ENCODE measurements around the gene GTF2I.

The GTF2I gene

DNA sequence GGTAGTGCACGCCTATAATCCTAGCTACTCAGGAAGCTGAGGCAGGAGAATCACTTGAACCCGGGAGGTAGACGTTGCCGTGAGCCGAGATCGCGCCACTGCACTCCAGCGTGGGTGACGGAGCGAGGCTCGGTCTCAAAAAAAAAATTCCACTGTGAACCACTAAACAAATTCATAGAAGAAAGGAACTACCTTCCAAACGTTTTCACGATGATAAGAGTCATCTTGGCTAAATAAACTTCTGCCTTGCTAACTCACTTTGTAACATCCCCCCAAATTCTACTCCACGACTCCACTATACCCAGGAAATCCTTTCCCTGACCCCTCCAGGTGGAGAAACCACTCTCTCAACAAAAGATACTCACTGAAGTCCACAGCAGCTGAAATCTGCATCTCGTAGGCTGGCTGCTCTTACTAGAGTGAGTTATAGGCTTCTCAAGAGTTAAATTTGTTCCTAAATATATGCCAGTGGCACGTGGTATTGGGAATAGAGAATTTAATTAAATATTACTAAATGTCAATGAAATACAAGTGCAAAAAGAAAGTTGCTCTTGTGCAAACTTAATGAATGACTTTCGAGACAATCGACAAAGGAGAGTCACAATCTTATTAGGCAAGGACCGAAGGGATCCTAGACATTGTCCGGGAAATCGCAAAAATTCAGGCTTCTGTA, 1.6 kb upstream of the GTF2I start:
- TF ChIP-seq POLR2AphosphoS5 (IDR thresholded peaks at IDR 0.05; ENCODE audit: low read depth, low read length) (no peak), TAF1 (IDR thresholded peaks at IDR 0.05; ENCODE audit: borderline replicate concordance, insufficient read depth, low read length) (no peak), SIN3A (IDR thresholded peaks at IDR 0.05; ENCODE audit: borderline replicate concordance, insufficient read depth, low read length) (no peak), FOXP2 (optimal IDR thresholded peaks at IDR 0.05; ENCODE audit: borderline replicate concordance, extremely low read depth, extremely low read length, insufficient read depth) (no peak)
- TF ChIP-seq, protein P1, sequence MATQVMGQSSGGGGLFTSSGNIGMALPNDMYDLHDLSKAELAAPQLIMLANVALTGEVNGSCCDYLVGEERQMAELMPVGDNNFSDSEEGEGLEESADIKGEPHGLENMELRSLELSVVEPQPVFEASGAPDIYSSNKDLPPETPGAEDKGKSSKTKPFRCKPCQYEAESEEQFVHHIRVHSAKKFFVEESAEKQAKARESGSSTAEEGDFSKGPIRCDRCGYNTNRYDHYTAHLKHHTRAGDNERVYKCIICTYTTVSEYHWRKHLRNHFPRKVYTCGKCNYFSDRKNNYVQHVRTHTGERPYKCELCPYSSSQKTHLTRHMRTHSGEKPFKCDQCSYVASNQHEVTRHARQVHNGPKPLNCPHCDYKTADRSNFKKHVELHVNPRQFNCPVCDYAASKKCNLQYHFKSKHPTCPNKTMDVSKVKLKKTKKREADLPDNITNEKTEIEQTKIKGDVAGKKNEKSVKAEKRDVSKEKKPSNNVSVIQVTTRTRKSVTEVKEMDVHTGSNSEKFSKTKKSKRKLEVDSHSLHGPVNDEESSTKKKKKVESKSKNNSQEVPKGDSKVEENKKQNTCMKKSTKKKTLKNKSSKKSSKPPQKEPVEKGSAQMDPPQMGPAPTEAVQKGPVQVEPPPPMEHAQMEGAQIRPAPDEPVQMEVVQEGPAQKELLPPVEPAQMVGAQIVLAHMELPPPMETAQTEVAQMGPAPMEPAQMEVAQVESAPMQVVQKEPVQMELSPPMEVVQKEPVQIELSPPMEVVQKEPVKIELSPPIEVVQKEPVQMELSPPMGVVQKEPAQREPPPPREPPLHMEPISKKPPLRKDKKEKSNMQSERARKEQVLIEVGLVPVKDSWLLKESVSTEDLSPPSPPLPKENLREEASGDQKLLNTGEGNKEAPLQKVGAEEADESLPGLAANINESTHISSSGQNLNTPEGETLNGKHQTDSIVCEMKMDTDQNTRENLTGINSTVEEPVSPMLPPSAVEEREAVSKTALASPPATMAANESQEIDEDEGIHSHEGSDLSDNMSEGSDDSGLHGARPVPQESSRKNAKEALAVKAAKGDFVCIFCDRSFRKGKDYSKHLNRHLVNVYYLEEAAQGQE (IDR thresholded peaks at IDR 0.05; ENCODE audit: insufficient read depth in 1 of 2, low read depth in 2 of 2, low read length in 2 of 2) = no peak

DNA sequence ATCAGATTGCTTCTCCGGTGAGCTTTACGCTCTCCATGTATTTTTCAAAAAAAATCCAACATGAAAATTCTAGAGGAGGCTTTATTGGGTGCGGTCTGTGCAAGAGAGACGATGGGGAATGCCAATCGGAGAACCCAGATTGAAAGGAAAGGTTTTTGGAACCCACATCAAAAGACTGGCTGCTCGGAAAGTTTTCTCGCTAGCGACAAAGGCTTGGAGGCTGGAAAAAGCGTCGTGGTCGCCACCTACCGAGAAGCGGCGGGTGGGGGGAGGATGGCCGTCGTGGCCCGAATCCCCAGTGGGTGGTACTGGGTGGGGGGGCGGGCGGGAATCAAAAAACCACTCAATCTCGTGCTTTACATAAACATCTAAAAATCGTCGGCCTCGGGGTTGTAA, 1.1 kb upstream of the GTF2I start:
- no peak for TF ChIP-seq FOXP2 (optimal IDR thresholded peaks at IDR 0.05; ENCODE audit: borderline replicate concordance, extremely low read depth, extremely low read length, insufficient read depth)
- TF ChIP-seq, protein P1 (IDR thresholded peaks at IDR 0.05; ENCODE audit: insufficient read depth in 1 of 2, low read depth in 2 of 2, low read length in 2 of 2) = 0 out of 4 replicates have a peak, but pooled peaks of 1 of the 2 experiments have one; percentile 10

DNA sequence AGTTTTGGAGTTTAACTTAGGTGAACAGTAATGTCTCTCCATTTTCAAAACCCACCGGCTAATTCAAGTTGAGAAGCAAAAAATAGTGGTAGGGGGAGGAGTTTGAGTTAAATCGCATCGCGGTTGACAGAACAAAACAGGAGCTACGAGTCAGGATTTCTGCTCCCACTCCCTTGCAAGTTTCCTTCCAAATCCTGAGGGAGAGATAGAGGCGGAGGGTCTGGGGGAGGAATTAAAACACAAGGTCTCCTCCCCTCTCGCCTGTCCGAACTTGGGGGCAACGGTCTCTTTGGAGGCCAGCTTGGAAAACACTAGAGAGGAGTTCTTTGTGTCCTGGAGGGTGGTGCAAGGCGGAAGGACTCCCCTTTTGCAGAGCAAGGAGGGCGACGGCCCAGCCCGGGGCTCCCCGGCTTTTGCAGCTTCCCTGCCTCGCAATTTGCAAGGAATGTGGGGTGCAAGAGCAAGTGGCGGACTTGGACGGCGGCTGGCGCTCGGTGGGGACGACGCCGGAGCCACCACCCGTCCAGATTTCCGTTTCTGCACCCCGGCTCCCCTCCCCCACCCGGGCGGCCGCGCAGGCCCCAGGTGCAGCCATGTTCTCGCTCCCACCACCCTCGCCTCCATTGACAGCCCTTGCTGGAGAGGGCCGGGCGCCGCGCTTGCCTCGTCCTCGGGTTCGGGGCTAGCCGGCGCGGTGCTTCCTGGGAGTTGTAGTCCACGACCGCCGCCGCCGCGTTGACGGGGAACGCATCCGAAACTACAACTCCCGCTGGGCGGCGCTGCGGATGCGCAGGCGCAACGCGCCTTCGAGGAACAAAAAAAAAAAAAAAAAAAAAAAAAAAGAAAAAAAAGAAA, 454 bp upstream of the GTF2I start:
- TF ChIP-seq SIN3A (IDR thresholded peaks at IDR 0.05; ENCODE audit: borderline replicate concordance, insufficient read depth, low read length) = 0 out of 2 replicates have a peak, but pooled peaks have one; percentile 27
- peak; percentile 64 for TF ChIP-seq FOXP2 (optimal IDR thresholded peaks at IDR 0.05; ENCODE audit: borderline replicate concordance, extremely low read depth, extremely low read length, insufficient read depth)
- TF ChIP-seq POLR2AphosphoS5 (IDR thresholded peaks at IDR 0.05; ENCODE audit: low read depth, low read length) = peak; percentile 82
- TF ChIP-seq, protein P1 (IDR thresholded peaks at IDR 0.05; ENCODE audit: insufficient read depth in 1 of 2, low read depth in 2 of 2, low read length in 2 of 2) = 0 out of 4 replicates have a peak, but pooled peaks of 1 of the 2 experiments have one; percentile 1
- peak; percentile 91 for TF ChIP-seq TAF1 (IDR thresholded peaks at IDR 0.05; ENCODE audit: borderline replicate concordance, insufficient read depth, low read length)

DNA sequence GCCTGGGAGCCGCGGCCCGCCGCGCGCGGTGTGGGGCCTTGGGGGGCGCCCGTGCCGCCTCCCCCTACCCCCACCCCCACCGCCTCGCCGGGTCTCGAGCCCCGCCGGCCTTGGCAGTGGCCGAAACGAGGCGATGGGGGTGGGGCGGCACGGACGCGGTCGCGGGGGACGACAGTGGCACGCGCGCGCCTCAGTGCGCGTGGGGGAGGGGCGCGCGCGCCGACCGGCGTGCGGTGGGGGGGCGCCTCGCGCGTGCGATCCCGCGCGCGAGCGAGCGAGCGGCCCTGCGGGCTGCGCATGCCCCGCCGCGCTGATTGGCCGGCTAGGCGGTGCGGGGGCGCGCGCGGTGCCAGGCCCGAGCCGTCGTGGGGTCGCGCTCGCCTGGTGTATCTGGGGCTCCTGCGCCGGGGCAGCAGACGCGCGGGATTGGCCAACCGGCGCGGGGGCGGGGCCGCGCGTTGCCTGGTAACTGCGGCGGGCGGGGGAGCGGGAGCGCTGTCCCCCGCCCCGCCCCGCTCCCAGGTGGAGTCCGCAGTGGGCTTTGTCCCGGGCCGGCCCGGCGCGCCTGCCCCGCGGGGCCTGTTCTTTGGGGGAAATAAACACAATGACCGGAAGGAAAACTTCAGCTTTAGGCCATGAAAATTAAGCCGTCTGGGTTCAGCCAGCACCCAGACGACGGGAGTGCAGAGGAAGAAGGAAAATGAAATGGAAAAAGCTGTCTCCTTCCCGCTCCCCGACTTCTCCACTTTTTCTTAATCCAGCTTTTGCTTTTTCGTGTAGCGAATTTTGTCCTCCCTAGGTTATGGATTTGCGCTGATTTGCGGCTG, 873 bp downstream of the GTF2I start:
- TF ChIP-seq FOXP2 (optimal IDR thresholded peaks at IDR 0.05; ENCODE audit: borderline replicate concordance, extremely low read depth, extremely low read length, insufficient read depth) (no peak), TAF1 (IDR thresholded peaks at IDR 0.05; ENCODE audit: borderline replicate concordance, insufficient read depth, low read length) (0 out of 2 replicates have a peak, but pooled peaks have one; percentile 51), SIN3A (IDR thresholded peaks at IDR 0.05; ENCODE audit: borderline replicate concordance, insufficient read depth, low read length) (peak; percentile 38; the same call in 1 of the 2 replicates), POLR2AphosphoS5 (IDR thresholded peaks at IDR 0.05; ENCODE audit: low read depth, low read length) (no peak)
- TF ChIP-seq, protein P1 (IDR thresholded peaks at IDR 0.05; ENCODE audit: insufficient read depth in 1 of 2, low read depth in 2 of 2, low read length in 2 of 2) = no peak
